ENCODE measurements around the gene CIZ1.

The CIZ1 gene

GRCh38 chr9:128214571-128215490, 23.5 kb upstream of the CIZ1 start:
- no peak for DNase-seq

GRCh38 chr9:128213746-128214497, 22.6 kb upstream of the CIZ1 start:
- no peak for DNase-seq

- no peak for DNase-seq
Measured at GRCh38 chr9:128211981-128212281, 20.6 kb upstream of the CIZ1 start.

- no peak for DNase-seq
Measured at GRCh38 chr9:128211186-128211980, 20.0 kb upstream of the CIZ1 start.

- no peak for DNase-seq
Measured at GRCh38 chr9:128208946-128209669, 17.7 kb upstream of the CIZ1 start.

GRCh38 chr9:128208386-128208785, 17.0 kb upstream of the CIZ1 start:
- DNase-seq = no peak

GRCh38 chr9:128206916-128207910, 15.8 kb upstream of the CIZ1 start:
- no peak for DNase-seq

- DNase-seq = no peak
Measured at GRCh38 chr9:128206484-128206883, 15.1 kb upstream of the CIZ1 start.

- no peak for DNase-seq
Measured at GRCh38 chr9:128205296-128205944, 14.0 kb upstream of the CIZ1 start.

- peak; percentile 33 for DNase-seq
Measured at GRCh38 chr9:128204858-128205257, 13.5 kb upstream of the CIZ1 start.

GRCh38 chr9:128203707-128204551, 12.6 kb upstream of the CIZ1 start:
- DNase-seq = peak; percentile 91

GRCh38 chr9:128203024-128203706, 11.8 kb upstream of the CIZ1 start, which contains the start of gene DNM1:
Gene DNM1, plus strand, starts transcription at chr9:128203379. Its CDS starts 92 bp downstream, at chr9:128203471.
- peak; percentile 78 for DNase-seq

GRCh38 chr9:128202648-128203023, 11.3 kb upstream of the CIZ1 start:
- no peak for DNase-seq

GRCh38 chr9:128201441-128202369, 10.3 kb upstream of the CIZ1 start:
- DNase-seq = peak; percentile 21

GRCh38 chr9:128193469-128194096, 2.2 kb upstream of the CIZ1 start:
- DNase-seq = no peak

GRCh38 chr9:128192601-128193371, 1.4 kb upstream of the CIZ1 start:
- peak; percentile 98 for DNase-seq

All from NCI-H82 (cell line).